GM12878 (cell line): ENCODE results near the gene EEF1AKMT3.

ENCODE experiments used
- ATF3 ChIP-seq: IDR thresholded peaks from 2 replicates; pipeline ENCODE4 v1.6.1; 2011; ENCODE audit warnings: low read depth, mild to moderate bottlenecking, low read length, moderate library complexity, borderline replicate concordance; ENCODE audit errors: extremely low read depth
- CEBPB ChIP-seq, 2 experiments: fragments of 150-350 bp in 1 of 2; IDR thresholded peaks; 2 replicates each; pipeline ENCODE4 v1.6.1; 2012 to 2014; ENCODE audit warnings: low read depth in 2 of 2, low read length in 2 of 2, borderline replicate concordance in 1 of 2, inconsistent platforms in 1 of 2
- HCFC1 ChIP-seq: fragments of 150-350 bp; IDR thresholded peaks from 2 replicates; pipeline ENCODE4 v1.6.1; 2014; ENCODE audit warnings: low read length
- HDGF ChIP-seq: fragments of 450-650 bp; IDR thresholded peaks from 2 replicates; pipeline ENCODE4 v1.6.1; 2016; ENCODE audit warnings: antibody characterized with exemption
- NFIC ChIP-seq: IDR thresholded peaks from 2 replicates; pipeline ENCODE4 v1.6.1; 2012; ENCODE audit warnings: low read depth, mild to moderate bottlenecking, inconsistent platforms, low read length, moderate library complexity
- POLR2A ChIP-seq: IDR thresholded peaks from 2 replicates; pipeline ENCODE4 v1.6.1; 2011; ENCODE audit warnings: low read depth, mild to moderate bottlenecking, low read length
- POLR2AphosphoS5 ChIP-seq: IDR thresholded peaks from 2 replicates; pipeline ENCODE4 v1.6.1; 2011; ENCODE audit warnings: mild to moderate bottlenecking, low read length, inconsistent platforms
- RFX5 ChIP-seq: IDR thresholded peaks from 2 replicates; pipeline ENCODE4 v1.6.1; 2011; ENCODE audit warnings: low read depth, low read length, improper control_type of control experiment
- SKIL ChIP-seq: fragments of 450-650 bp; IDR thresholded peaks from 2 replicates; pipeline ENCODE4 v1.6.1; 2017; ENCODE audit warnings: mild to moderate bottlenecking, low read depth, inconsistent platforms; ENCODE audit not compliant: poor library complexity, severe bottlenecking
- SMC3 ChIP-seq: IDR thresholded peaks from 2 replicates; pipeline ENCODE4 v1.6.1; 2011; ENCODE audit warnings: low read length, improper control_type of control experiment, borderline replicate concordance
- ZBTB40 ChIP-seq: fragments of 450-650 bp; IDR thresholded peaks from 2 replicates; pipeline ENCODE4 v1.6.1; 2016; ENCODE audit warnings: mild to moderate bottlenecking, moderate library complexity, borderline replicate concordance
- ZNF274 ChIP-seq: IDR thresholded peaks from one replicate; pipeline ENCODE4 v1.8.0; 2011; ENCODE audit not compliant: insufficient read length, insufficient read depth

GRCh38 chr12:57826966-57827365 lies 54.6 kb downstream of the EEF1AKMT3 start:
- TF ChIP-seq ATF3 (no peak), HCFC1 (no peak), RFX5 (no peak), POLR2A (no peak), HDGF (no peak), POLR2AphosphoS5 (no peak), ZNF274 (no peak), ZBTB40 (no peak), NFIC (no peak), SMC3 (no peak), CEBPB (IDR thresholded peaks at IDR 0.05; ENCODE audit: borderline replicate concordance in 1 of 2, low read depth in 2 of 2, low read length in 2 of 2) (no peak), SKIL (no peak)
